Activated CD4-positive, alpha-beta T cell treated with anti-CD3 and anti-CD28 coated beads, Interleukin-2, amount 10 ng/mL, durations not matched to agents 24 days and 14 days (primary cell): ENCODE results near the gene DLX4. TPM values are rescaled to one million over a fixed set of nuclear protein-coding genes. Genes with fewer than 3 reads are reported as not detected.

Experiments used
- DNase-seq: peaks from one replicate; pipeline ENCODE4 v3.0.0; 2022
- H3K27ac Mint-ChIP-seq: one replicate; pipeline ENCODE4 v1.8.0; 2022; ENCODE audit warnings: mild to moderate bottlenecking, mixed read lengths
- H3K27me3 Mint-ChIP-seq: one replicate; pipeline ENCODE4 v1.8.0; 2022; ENCODE audit warnings: mixed read lengths
- H3K36me3 Mint-ChIP-seq: one replicate; pipeline ENCODE4 v1.8.0; 2022; ENCODE audit warnings: low read depth, mild to moderate bottlenecking, mixed read lengths
- H3K4me1 Mint-ChIP-seq: one replicate; pipeline ENCODE4 v1.8.0; 2021; ENCODE audit warnings: mixed read lengths
- H3K4me3 Mint-ChIP-seq: one replicate; pipeline ENCODE4 v1.8.0; 2022; ENCODE audit warnings: mild to moderate bottlenecking, moderate library complexity, mixed read lengths
- H3K9me3 Mint-ChIP-seq: one replicate; pipeline ENCODE4 v1.8.0; 2021; ENCODE audit warnings: mixed read lengths
- intact Hi-C: fragments of 100-400 bp; cut with micrococcal nuclease; formaldehyde crosslinking; loops from one replicate; pipeline ENCODE4 v1.15.1; 2023
- total RNA-seq: library from RNA; stranded (reverse); gene quantifications from 2 replicates; pipeline ENCODE4 v1.2.3, GENCODE V29; 2022

The DLX4 gene
- total RNA-seq, 1 donor from 2014 or later: 0.21 TPM

GRCh38 chr17:49990921-49991320 lies 21.9 kb downstream of the DLX4 start:
- DNase-seq: no peak
- peaks cover 80% of the 10 kb centered on the region for H3K27me3 Mint-ChIP-seq
- no peak overlapping the region for H3K4me3 Mint-ChIP-seq
- H3K36me3 Mint-ChIP-seq: no peaks in the 10 kb centered on the region
- H3K27ac Mint-ChIP-seq: no peak overlapping the region
- H3K9me3 Mint-ChIP-seq: no peaks in the 10 kb centered on the region
- peaks cover 14% of the 10 kb centered on the region for H3K4me1 Mint-ChIP-seq
- intact Hi-C loops: loop anchor here (10.0 kb wide), 1 partner anchor 286 kb away; the partner anchor contains the start of gene SLC35B1

DNA sequence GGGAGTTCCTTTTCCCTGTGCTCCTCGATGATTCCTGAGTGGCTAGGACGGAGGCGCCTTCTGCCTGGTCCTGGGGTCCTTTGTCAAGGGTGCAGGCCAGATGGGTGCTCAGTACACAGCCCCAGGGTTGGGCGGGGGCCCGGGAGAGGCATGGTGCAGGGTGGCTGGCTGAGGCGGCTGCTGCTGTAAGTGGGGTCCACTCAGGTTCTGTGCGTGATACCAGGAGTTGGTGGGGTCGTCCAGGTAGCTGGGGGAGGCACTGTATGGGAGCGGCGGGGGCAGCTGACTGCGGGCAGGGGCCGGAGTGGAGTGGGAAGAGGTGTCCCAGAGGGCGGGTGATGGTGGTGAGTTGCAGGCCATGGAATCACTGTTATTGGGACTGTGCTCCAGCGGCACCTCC lies 22.4 kb downstream of the DLX4 start:
- peaks cover 15% of the 10 kb centered on the region for H3K4me1 Mint-ChIP-seq
- no peak for DNase-seq
- no peaks in the 10 kb centered on the region for H3K36me3 Mint-ChIP-seq
- H3K9me3 Mint-ChIP-seq: no peaks in the 10 kb centered on the region
- H3K4me3 Mint-ChIP-seq: no peak overlapping the region
- H3K27ac Mint-ChIP-seq: no peak overlapping the region
- H3K27me3 Mint-ChIP-seq: peaks cover 84% of the 10 kb centered on the region
- intact Hi-C loops: loop anchor here (10.0 kb wide), 1 partner anchor 287 kb away; the partner anchor contains the start of gene SLC35B1

- no peak for DNase-seq
- no peak overlapping the region for H3K27ac Mint-ChIP-seq
These were observed 23.4 kb downstream of the DLX4 start for GRCh38 chr17:49992191-49992932.

DNA sequence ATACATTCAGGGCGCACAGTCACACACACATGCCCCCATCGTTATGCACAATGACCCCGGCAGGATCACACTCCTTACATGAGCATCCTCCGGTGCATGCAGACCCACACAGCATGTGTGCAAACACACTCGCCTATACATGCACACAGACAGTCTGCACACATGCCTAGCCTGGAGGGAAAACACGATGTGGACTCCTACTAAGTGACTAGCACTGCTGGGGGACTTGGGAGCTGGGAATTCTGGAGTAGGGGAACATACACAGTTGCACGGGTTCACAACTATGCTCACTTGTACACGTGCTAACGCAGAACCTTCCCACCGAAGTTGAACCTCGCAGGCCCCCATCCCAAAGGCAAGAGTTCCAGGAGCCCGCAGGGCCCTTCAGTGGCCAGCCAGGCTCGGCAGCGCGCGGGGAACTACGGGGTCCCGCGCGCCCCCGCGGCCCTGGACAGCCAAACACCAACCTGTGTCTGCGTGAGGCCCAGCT lies 24.0 kb downstream of the DLX4 start:
- Mint-ChIP-seq H3K4me1 (peaks cover 18% of the 10 kb centered on the region), H3K36me3 (no peaks in the 10 kb centered on the region), H3K4me3 (peak overlapping the region; percentile 55), H3K9me3 (no peaks in the 10 kb centered on the region), H3K27me3 (peaks cover 79% of the 10 kb centered on the region), H3K27ac (no peak overlapping the region)
- intact Hi-C loops: loop anchor here (10.0 kb wide), 1 partner anchor 288 kb away; the partner anchor contains the start of gene SLC35B1
- no peak for DNase-seq

More at GRCh38 chr17:49992191-49992932, 23.4 kb downstream of the DLX4 start:
- intact Hi-C loops: loop anchor here (10.0 kb wide), 1 partner anchor 288 kb away; the partner anchor contains the start of gene SLC35B1
- H3K36me3 Mint-ChIP-seq: no peaks in the 10 kb centered on the region
- peaks cover 80% of the 10 kb centered on the region for H3K27me3 Mint-ChIP-seq
- H3K4me3 Mint-ChIP-seq: peak overlapping the region; percentile 55
- H3K4me1 Mint-ChIP-seq: peaks cover 18% of the 10 kb centered on the region
- no peaks in the 10 kb centered on the region for H3K9me3 Mint-ChIP-seq

DNA sequence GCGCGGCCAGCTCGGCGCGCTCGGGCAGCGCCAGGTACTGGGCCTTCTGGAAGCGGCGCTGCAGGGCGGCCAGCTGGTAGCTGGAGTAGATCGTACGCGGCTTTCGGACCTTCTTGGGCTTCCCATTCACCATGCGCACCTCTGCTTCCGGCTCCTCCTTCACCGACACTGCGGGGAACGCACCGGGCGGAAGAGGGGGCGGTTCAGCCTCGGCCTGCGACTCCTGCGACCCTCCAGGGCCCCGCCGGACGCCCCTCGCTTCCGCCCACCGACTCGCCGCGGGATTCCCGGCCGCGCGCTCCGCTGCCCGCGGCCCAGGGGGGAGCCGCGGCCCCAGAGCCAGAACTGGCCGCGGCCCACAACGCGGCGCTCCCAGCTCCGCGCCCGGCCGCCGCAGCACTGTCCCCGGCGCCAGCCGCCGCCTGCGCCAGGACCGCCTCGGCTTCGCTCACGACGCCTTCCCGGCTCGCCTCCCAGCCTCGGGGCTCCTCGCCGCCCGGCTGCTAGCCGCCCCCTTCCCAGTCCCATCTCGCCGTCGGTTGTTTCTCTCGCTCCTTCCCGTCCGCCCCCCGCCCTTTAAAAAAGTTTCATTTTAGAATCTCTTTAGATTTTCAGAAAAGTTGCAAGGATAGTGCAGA lies 24.6 kb downstream of the DLX4 start:
- Mint-ChIP-seq H3K27ac (no peak overlapping the region), H3K27me3 (peaks cover 76% of the 10 kb centered on the region), H3K36me3 (no peaks in the 10 kb centered on the region), H3K4me1 (peaks cover 20% of the 10 kb centered on the region), H3K9me3 (no peaks in the 10 kb centered on the region), H3K4me3 (peak overlapping the region; percentile 83)
- intact Hi-C loops: loop anchor here (1.0 to 10.0 kb wide), 2 partner anchors 25 to 289 kb away; partner anchors contain the start of gene SLC35B1
- DNase-seq: peak; percentile 79

DNA sequence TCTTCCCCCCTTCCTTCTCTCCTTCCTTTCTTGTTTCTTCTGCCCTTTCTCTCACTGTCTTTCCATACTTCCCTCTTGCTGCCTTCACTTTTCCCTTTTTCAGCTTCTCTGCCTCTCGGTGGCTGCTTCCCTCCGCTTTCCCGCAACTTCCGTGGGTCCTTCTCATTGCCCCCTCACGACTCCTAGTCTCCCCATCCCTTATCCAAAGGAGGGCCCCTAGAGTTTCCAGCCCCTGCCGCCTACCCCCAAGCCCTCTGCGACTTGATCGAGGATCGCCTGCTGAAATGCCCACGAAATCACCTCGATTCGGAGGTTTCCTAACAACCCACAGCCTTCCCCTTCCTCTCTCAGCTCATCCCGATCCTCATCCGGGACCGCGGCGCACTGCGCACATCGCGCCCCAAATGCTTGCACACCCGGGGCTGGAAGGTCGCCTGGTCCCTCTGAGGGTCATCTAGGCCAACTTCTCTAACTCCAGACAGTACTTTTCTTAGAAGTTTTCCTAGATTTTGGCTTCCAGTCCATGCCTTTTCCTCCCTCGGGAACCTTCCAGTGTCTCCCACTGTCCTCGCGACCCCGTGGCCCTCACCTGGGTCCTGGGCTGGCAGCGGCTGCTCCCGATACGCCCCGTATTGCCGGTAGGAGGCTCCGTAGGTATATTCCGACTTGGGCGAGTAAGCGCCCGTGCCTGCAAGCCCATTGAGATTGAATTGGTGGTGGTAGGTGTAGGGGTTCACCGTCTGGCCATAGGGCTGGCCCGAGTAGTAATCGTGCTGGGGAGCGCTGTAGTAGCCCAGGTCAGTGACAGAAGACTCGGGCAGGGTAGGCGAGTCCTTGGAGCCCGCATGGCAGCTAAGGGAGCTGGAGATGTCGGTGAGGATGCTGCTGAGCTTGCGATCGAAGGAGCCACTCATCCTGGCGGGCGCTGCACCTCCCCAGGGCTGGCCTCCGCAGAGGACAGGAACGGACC lies 25.4 kb downstream of the DLX4 start:
- peak; percentile 66 for DNase-seq
- H3K27me3 Mint-ChIP-seq: peaks cover 72% of the 10 kb centered on the region
- no peaks in the 10 kb centered on the region for H3K36me3 Mint-ChIP-seq
- intact Hi-C loops: loop anchor here (1.0 to 10.0 kb wide), 2 partner anchors 26 to 290 kb away; partner anchors contain the start of gene SLC35B1
- peaks cover 23% of the 10 kb centered on the region for H3K4me1 Mint-ChIP-seq
- peak overlapping the region; percentile 15 for H3K27ac Mint-ChIP-seq
- H3K4me3 Mint-ChIP-seq: peak overlapping the region; percentile 83
- no peaks in the 10 kb centered on the region for H3K9me3 Mint-ChIP-seq

DNA sequence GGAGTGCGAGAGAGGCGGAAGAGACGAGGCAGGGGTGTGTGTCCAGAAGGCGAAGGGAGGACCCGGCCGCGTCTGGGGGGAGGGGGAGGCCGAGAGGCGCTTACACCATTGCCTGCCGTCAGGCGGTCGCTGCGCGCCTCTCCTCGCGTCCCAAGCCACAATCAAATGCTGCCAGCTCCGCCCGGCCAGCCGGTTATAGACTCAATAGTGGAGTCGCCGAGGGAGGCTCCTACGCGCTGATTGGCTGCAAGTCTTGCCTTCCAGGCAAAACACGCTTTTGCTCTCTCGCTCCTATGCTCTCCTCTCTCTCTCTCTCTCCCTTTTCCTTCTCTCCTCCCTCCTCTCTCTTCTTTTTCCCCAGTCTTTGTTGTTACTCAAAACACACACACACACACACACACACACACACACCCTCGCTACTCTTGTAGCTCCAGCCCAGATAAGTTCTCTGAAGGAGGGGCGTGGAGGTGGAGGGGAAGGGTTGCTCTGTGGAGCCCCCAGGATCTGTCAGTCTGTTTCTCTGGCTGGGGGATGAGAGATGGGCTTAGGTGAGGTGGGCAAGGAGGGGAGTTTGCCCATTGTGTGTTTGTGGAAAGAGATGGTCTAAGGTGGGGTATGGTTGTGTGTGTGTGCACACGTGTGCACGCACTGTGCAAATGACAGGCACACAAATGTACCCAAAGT lies 26.2 kb downstream of the DLX4 start, which contains the start of gene DLX3:
Gene DLX3, minus strand, starts transcription at position 170 of the 684 bp plus-strand sequence. CDS start 226 bp downstream, outside the sequence.
- H3K27ac Mint-ChIP-seq: peak within 1 kb of the TSS; percentile 15
- H3K4me1 Mint-ChIP-seq: peaks cover 23% of the 10 kb centered on the region
- H3K36me3 Mint-ChIP-seq: no peaks in the 10 kb centered on the region
- H3K9me3 Mint-ChIP-seq: no peaks in the 10 kb centered on the region
- peak within 1 kb of the TSS; percentile 83 for H3K4me3 Mint-ChIP-seq
- peak; percentile 72 for DNase-seq
- H3K27me3 Mint-ChIP-seq: peaks cover 72% of the 10 kb centered on the region
- intact Hi-C loops: loop anchor here (10.0 kb wide), 1 partner anchor 290 kb away; the partner anchor contains the start of gene SLC35B1

GRCh38 chr17:49996121-49996494 lies 27.1 kb downstream of the DLX4 start:
- intact Hi-C loops: loop anchor here (10.0 kb wide), 1 partner anchor 291 kb away; the partner anchor contains the start of gene SLC35B1
- Mint-ChIP-seq H3K36me3 (no peaks in the 10 kb centered on the region), H3K4me1 (peaks cover 23% of the 10 kb centered on the region), H3K27ac (no peak overlapping the region), H3K9me3 (no peaks in the 10 kb centered on the region), H3K27me3 (peaks cover 70% of the 10 kb centered on the region), H3K4me3 (peak overlapping the region; percentile 9)
- no peak for DNase-seq

GRCh38 chr17:49996495-49997300 lies 27.7 kb downstream of the DLX4 start:
- Mint-ChIP-seq H3K36me3 (no peaks in the 10 kb centered on the region), H3K9me3 (no peaks in the 10 kb centered on the region), H3K4me1 (peaks cover 23% of the 10 kb centered on the region), H3K4me3 (peak overlapping the region; percentile 54), H3K27ac (no peak overlapping the region), H3K27me3 (peaks cover 69% of the 10 kb centered on the region)
- peak; percentile 91 for DNase-seq
- intact Hi-C loops: loop anchor here (10.0 kb wide), 1 partner anchor 292 kb away; the partner anchor contains the start of gene SLC35B1

DNA sequence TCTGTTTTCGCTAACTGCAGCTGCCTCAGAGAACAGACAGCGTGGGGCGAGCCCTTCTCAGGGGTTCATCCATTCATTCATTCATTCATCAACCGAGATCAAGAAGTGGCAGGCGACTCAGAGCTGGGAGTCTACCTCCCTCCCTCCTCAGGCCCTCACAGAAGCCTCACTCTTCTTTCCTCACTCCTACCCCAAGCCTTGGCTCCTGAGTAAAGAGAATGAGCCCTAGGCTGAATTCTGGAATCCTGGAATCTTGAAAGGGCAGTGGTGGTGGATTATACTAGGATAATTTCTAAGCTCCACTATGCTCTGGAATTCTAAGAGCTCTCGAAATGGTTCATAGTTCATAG lies 28.3 kb downstream of the DLX4 start:
- H3K27me3 Mint-ChIP-seq: peaks cover 69% of the 10 kb centered on the region
- H3K36me3 Mint-ChIP-seq: no peaks in the 10 kb centered on the region
- H3K4me1 Mint-ChIP-seq: peaks cover 23% of the 10 kb centered on the region
- no peaks in the 10 kb centered on the region for H3K9me3 Mint-ChIP-seq
- intact Hi-C loops: loop anchor here (10.0 kb wide), 1 partner anchor 292 kb away; the partner anchor contains the start of gene SLC35B1
- DNase-seq: no peak
- H3K4me3 Mint-ChIP-seq: no peak overlapping the region
- H3K27ac Mint-ChIP-seq: no peak overlapping the region

DNA sequence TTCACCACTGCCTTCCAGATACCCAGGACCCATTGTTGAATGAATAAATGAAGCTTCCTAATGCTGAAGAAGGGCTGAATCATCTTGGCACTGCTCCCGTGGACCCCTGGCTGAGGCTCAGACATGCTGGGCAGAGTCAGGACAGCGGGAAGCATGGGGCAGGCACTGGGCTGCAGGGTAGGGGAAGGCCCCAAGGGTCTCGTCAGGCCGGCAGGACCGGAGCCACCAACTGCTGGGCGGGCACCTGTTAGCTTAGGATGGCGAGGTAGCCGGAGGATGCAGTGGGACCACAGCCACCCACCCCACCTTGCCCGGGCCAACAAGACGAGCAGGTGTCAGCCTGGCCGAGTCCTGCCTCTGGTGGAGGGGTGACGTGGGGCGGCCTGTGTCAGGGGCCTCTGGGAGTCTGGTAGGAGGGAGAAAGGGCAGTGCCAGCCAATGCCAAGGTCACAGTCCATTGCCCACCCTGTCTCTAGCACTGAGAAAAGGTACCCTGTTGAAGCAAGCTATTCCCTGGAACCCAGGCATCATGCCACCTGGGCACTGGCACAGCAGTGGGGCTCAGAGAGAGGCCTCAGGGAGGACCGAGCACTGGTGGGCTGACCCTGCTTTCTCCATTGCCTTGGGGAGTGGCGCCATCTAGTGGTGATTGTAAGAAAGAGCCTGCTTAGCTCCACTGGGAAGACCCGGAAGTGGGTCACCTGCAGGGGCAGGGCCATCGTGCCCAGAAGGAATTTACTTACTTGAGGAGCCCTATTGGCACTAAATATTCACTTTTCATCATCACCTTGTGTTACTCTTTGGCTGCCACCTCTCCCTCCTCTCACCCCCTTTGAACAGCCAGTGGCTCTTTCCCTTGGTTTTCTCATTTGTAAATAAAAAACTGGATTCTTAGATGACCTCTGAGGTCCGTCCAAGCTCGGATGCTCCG lies 29.0 kb downstream of the DLX4 start:
- Mint-ChIP-seq H3K4me3 (no peak overlapping the region), H3K27ac (no peak overlapping the region), H3K36me3 (no peaks in the 10 kb centered on the region), H3K4me1 (peaks cover 20% of the 10 kb centered on the region), H3K27me3 (peaks cover 67% of the 10 kb centered on the region), H3K9me3 (no peaks in the 10 kb centered on the region)
- DNase-seq: peak; percentile 95
- intact Hi-C loops: loop anchor here (1.0 to 10.0 kb wide), 5 partner anchors 46 to 431 kb away; partner anchors contain the start of gene SLC35B1
